ENCODE results near the gene SRGAP1. TPM values are rescaled to one million over a fixed set of nuclear protein-coding genes. Genes with fewer than 3 reads are reported as not detected.
A peak's percentile ranks its signal among the peaks of the same experiment; 100 is the strongest.

SRGAP1 gene
- polyA plus RNA-seq, 4 donors: 2.2 to 8.5 (median 4.0) TPM

- FAIRE-seq (no peak), DNase-seq (no peak)
- Histone ChIP-seq H3K27me3 (ENCODE audit: control insufficient read depth in 3 of 3, insufficient read depth in 3 of 3, low read length in 3 of 3) (no peaks in the 10 kb centered on the region), H3K4me1 (ENCODE audit: control insufficient read depth in 3 of 3, insufficient read depth in 2 of 3, low read depth in 1 of 3, low read length in 2 of 3) (no peaks in the 10 kb centered on the region), H3K36me3 (ENCODE audit: control insufficient read depth in 3 of 3, insufficient read depth in 2 of 3, low read depth in 1 of 3, low read length in 3 of 3) (peaks cover 0 to 10% (median 0%) of the 10 kb centered on the region in 3 donors), H3K27ac (ENCODE audit: low read depth in 1 of 3, low read length in 2 of 3) (no peak overlapping the region), H3K9me3 (ENCODE audit: control insufficient read depth in 2 of 2, insufficient read depth in 1 of 2, low read depth in 1 of 2, low read length in 1 of 2) (no peaks in the 10 kb centered on the region), H3K4me3 (ENCODE audit: low read depth in 1 of 3, low read length in 3 of 3) (no peak overlapping the region)
- WGBS, 3 donors: 72 to 76% (median 73%) methylated on average over 2 of the region's 2 CpGs
These were observed 38.3 kb downstream of the SRGAP1 start for GRCh38 chr12:63882844-63883243.

- 90 to 95% (median 92%) methylated on average over 2 of the region's 2 CpGs for WGBS, 3 donors
- Histone ChIP-seq H3K36me3 (ENCODE audit: control insufficient read depth in 3 of 3, insufficient read depth in 2 of 3, low read depth in 1 of 3, low read length in 3 of 3) (peaks cover 0 to 5% (median 0%) of the 10 kb centered on the region in 3 donors), H3K4me3 (ENCODE audit: low read depth in 1 of 3, low read length in 3 of 3) (no peak overlapping the region), H3K27me3 (ENCODE audit: control insufficient read depth in 3 of 3, insufficient read depth in 3 of 3, low read length in 3 of 3) (no peaks in the 10 kb centered on the region), H3K27ac (ENCODE audit: low read depth in 1 of 3, low read length in 2 of 3) (no peak overlapping the region), H3K9me3 (ENCODE audit: control insufficient read depth in 2 of 2, insufficient read depth in 1 of 2, low read depth in 1 of 2, low read length in 1 of 2) (no peaks in the 10 kb centered on the region), H3K4me1 (ENCODE audit: control insufficient read depth in 3 of 3, insufficient read depth in 2 of 3, low read depth in 1 of 3, low read length in 2 of 3) (peaks cover 0 to 2% (median 0%) of the 10 kb centered on the region in 3 donors)
- FAIRE-seq: no peak
- no peak for DNase-seq
These were observed 40.9 kb downstream of the SRGAP1 start for GRCh38 chr12:63885401-63885800.

- Histone ChIP-seq H3K27me3 (ENCODE audit: control insufficient read depth in 3 of 3, insufficient read depth in 3 of 3, low read length in 3 of 3) (no peaks in the 10 kb centered on the region), H3K4me3 (ENCODE audit: low read depth in 1 of 3, low read length in 3 of 3) (no peak overlapping the region), H3K36me3 (ENCODE audit: control insufficient read depth in 3 of 3, insufficient read depth in 2 of 3, low read depth in 1 of 3, low read length in 3 of 3) (peaks cover 0 to 5% (median 0%) of the 10 kb centered on the region in 3 donors), H3K9me3 (ENCODE audit: control insufficient read depth in 2 of 2, insufficient read depth in 1 of 2, low read depth in 1 of 2, low read length in 1 of 2) (no peaks in the 10 kb centered on the region), H3K27ac (ENCODE audit: low read depth in 1 of 3, low read length in 2 of 3) (no peak overlapping the region), H3K4me1 (ENCODE audit: control insufficient read depth in 3 of 3, insufficient read depth in 2 of 3, low read depth in 1 of 3, low read length in 2 of 3) (peaks cover 0 to 2% (median 0%) of the 10 kb centered on the region in 3 donors)
- FAIRE-seq (no peak), DNase-seq (no peak)
- WGBS, 3 donors: 88 to 90% (median 90%) methylated on average over 8 of the region's 8 CpGs
These were observed 44.6 kb downstream of the SRGAP1 start for GRCh38 chr12:63888908-63889635.

GRCh38 chr12:63889721-63890509 is 45.4 kb downstream of the SRGAP1 start:
- no peaks in the 10 kb centered on the region for H3K9me3 ChIP-seq (ENCODE audit: control insufficient read depth in 2 of 2, insufficient read depth in 1 of 2, low read depth in 1 of 2, low read length in 1 of 2)
- WGBS, 3 donors: 84 to 88% (median 85%) methylated on average over 12 of the region's 12 CpGs
- H3K27ac ChIP-seq (ENCODE audit: low read depth in 1 of 3, low read length in 2 of 3): no peak overlapping the region
- peaks cover 0 to 2% (median 0%) of the 10 kb centered on the region in 3 donors for H3K4me1 ChIP-seq (ENCODE audit: control insufficient read depth in 3 of 3, insufficient read depth in 2 of 3, low read depth in 1 of 3, low read length in 2 of 3)
- H3K4me3 ChIP-seq (ENCODE audit: low read depth in 1 of 3, low read length in 3 of 3): no peak overlapping the region
- peak in 1 of 2 donors; percentile 31 for DNase-seq
- no peaks in the 10 kb centered on the region for H3K27me3 ChIP-seq (ENCODE audit: control insufficient read depth in 3 of 3, insufficient read depth in 3 of 3, low read length in 3 of 3)
- peaks cover 0 to 5% (median 0%) of the 10 kb centered on the region in 3 donors for H3K36me3 ChIP-seq (ENCODE audit: control insufficient read depth in 3 of 3, insufficient read depth in 2 of 3, low read depth in 1 of 3, low read length in 3 of 3)
- no peak for FAIRE-seq

GRCh38 chr12:63893170-63893569 is 48.7 kb downstream of the SRGAP1 start:
- Histone ChIP-seq H3K27ac (ENCODE audit: low read depth in 1 of 3, low read length in 2 of 3) (no peak overlapping the region), H3K9me3 (ENCODE audit: control insufficient read depth in 2 of 2, insufficient read depth in 1 of 2, low read depth in 1 of 2, low read length in 1 of 2) (no peaks in the 10 kb centered on the region), H3K4me1 (ENCODE audit: control insufficient read depth in 3 of 3, insufficient read depth in 2 of 3, low read depth in 1 of 3, low read length in 2 of 3) (peaks cover 0 to 2% (median 0%) of the 10 kb centered on the region in 3 donors), H3K36me3 (ENCODE audit: control insufficient read depth in 3 of 3, insufficient read depth in 2 of 3, low read depth in 1 of 3, low read length in 3 of 3) (no peaks in the 10 kb centered on the region), H3K4me3 (ENCODE audit: low read depth in 1 of 3, low read length in 3 of 3) (no peak overlapping the region), H3K27me3 (ENCODE audit: control insufficient read depth in 3 of 3, insufficient read depth in 3 of 3, low read length in 3 of 3) (no peaks in the 10 kb centered on the region)
- WGBS, 3 donors: 93 to 100% (median 98%) methylated on average over 1 of the region's 1 CpG
- DNase-seq (no peak), FAIRE-seq (no peak)

- WGBS, 3 donors: 76 to 82% (median 81%) methylated on average over 3 of the region's 3 CpGs
- H3K4me3 ChIP-seq (ENCODE audit: low read depth in 1 of 3, low read length in 3 of 3): no peak overlapping the region
- no peaks in the 10 kb centered on the region for H3K27me3 ChIP-seq (ENCODE audit: control insufficient read depth in 3 of 3, insufficient read depth in 3 of 3, low read length in 3 of 3)
- no peak overlapping the region for H3K27ac ChIP-seq (ENCODE audit: low read depth in 1 of 3, low read length in 2 of 3)
- no peak for DNase-seq
- H3K36me3 ChIP-seq (ENCODE audit: control insufficient read depth in 3 of 3, insufficient read depth in 2 of 3, low read depth in 1 of 3, low read length in 3 of 3): no peaks in the 10 kb centered on the region
- H3K9me3 ChIP-seq (ENCODE audit: control insufficient read depth in 2 of 2, insufficient read depth in 1 of 2, low read depth in 1 of 2, low read length in 1 of 2): no peaks in the 10 kb centered on the region
- no peaks in the 10 kb centered on the region for H3K4me1 ChIP-seq (ENCODE audit: control insufficient read depth in 3 of 3, insufficient read depth in 2 of 3, low read depth in 1 of 3, low read length in 2 of 3)
- FAIRE-seq: no peak
These were observed 49.6 kb downstream of the SRGAP1 start for GRCh38 chr12:63894132-63894531.

- no peak overlapping the region for H3K4me3 ChIP-seq (ENCODE audit: low read depth in 1 of 3, low read length in 3 of 3)
- no peak for FAIRE-seq
- H3K36me3 ChIP-seq (ENCODE audit: control insufficient read depth in 3 of 3, insufficient read depth in 2 of 3, low read depth in 1 of 3, low read length in 3 of 3): no peaks in the 10 kb centered on the region
- no peaks in the 10 kb centered on the region for H3K9me3 ChIP-seq (ENCODE audit: control insufficient read depth in 2 of 2, insufficient read depth in 1 of 2, low read depth in 1 of 2, low read length in 1 of 2)
- no peak for DNase-seq
- H3K27ac ChIP-seq (ENCODE audit: low read depth in 1 of 3, low read length in 2 of 3): no peak overlapping the region
- H3K27me3 ChIP-seq (ENCODE audit: control insufficient read depth in 3 of 3, insufficient read depth in 3 of 3, low read length in 3 of 3): no peaks in the 10 kb centered on the region
- no peaks in the 10 kb centered on the region for H3K4me1 ChIP-seq (ENCODE audit: control insufficient read depth in 3 of 3, insufficient read depth in 2 of 3, low read depth in 1 of 3, low read length in 2 of 3)
These were observed 51.3 kb downstream of the SRGAP1 start for GRCh38 chr12:63895841-63896240.

GRCh38 chr12:63897931-63898330 is 53.4 kb downstream of the SRGAP1 start:
- Histone ChIP-seq H3K36me3 (ENCODE audit: control insufficient read depth in 3 of 3, insufficient read depth in 2 of 3, low read depth in 1 of 3, low read length in 3 of 3) (no peaks in the 10 kb centered on the region), H3K27me3 (ENCODE audit: control insufficient read depth in 3 of 3, insufficient read depth in 3 of 3, low read length in 3 of 3) (no peaks in the 10 kb centered on the region), H3K27ac (ENCODE audit: low read depth in 1 of 3, low read length in 2 of 3) (no peak overlapping the region), H3K4me1 (ENCODE audit: control insufficient read depth in 3 of 3, insufficient read depth in 2 of 3, low read depth in 1 of 3, low read length in 2 of 3) (no peaks in the 10 kb centered on the region), H3K4me3 (ENCODE audit: low read depth in 1 of 3, low read length in 3 of 3) (no peak overlapping the region), H3K9me3 (ENCODE audit: control insufficient read depth in 2 of 2, insufficient read depth in 1 of 2, low read depth in 1 of 2, low read length in 1 of 2) (no peaks in the 10 kb centered on the region)
- DNase-seq (no peak), FAIRE-seq (no peak)
- WGBS, 3 donors: 29 to 34% (median 32%) methylated on average over 2 of the region's 2 CpGs

Measured in small intestine (tissue), 7 donors.